Colon (tissue), 2 donors: Measurements from ENCODE around the gene OR10G4.
"Not testable (repeated sequence)": the region's sequence is repeated elsewhere in the genome, so short reads cannot be mapped to it uniquely, and the experiment has no call there.

ENCODE experiments used
- FAIRE-seq: peaks from 2 replicates; lab custom pipeline; 2012; peaks lifted over from hg19 to GRCh38; lab: Jason Lieb, UNC
- donor health status: control.
- donor health status: control.

OR10G4 gene

GRCh38 chr11:124012697-124013096 is at the start of gene OR10G4:
Gene OR10G4 (plus strand): TSS chr11:124012997. CDS start chr11:124015575, 2,578 bp downstream.
- FAIRE-seq, result no peak

GRCh38 chr11:123973816-123974215 is 39.0 kb upstream of the OR10G4 start:
- no peak for FAIRE-seq

- FAIRE-seq, result no peak
Measured at GRCh38 chr11:123976770-123977560, 35.8 kb upstream of the OR10G4 start.

GRCh38 chr11:123977731-123978347 is 35.0 kb upstream of the OR10G4 start, which contains the start of gene OR10S1:
Gene OR10S1 (minus strand): TSS chr11:123977781. CDS start chr11:123977664, 117 bp downstream.
- no peak for FAIRE-seq

GRCh38 chr11:123979311-123979710 is 33.5 kb upstream of the OR10G4 start:
- FAIRE-seq, result no peak

- no peak for FAIRE-seq
Measured at GRCh38 chr11:123995119-123995518, 17.7 kb upstream of the OR10G4 start, which contains the start of gene OR10G6. Gene OR10G6 (minus strand): TSS chr11:123995161. CDS start chr11:123995161, 0 bp downstream.

- not testable (repeated sequence) for FAIRE-seq
Measured at GRCh38 chr11:124015837-124016236, 3.0 kb downstream of the OR10G4 start.

GRCh38 chr11:124026498-124026897 is 13.7 kb downstream of the OR10G4 start, which contains the start of gene OR10G8:
Gene OR10G8 (plus strand): TSS chr11:124026798. CDS start chr11:124029623, 2,825 bp downstream.
- no peak for FAIRE-seq

- no peak for FAIRE-seq
Measured at GRCh38 chr11:124036666-124037065, 23.9 kb downstream of the OR10G4 start.

GRCh38 chr11:124039557-124039956 is 26.8 kb downstream of the OR10G4 start:
- no peak for FAIRE-seq

- no peak for FAIRE-seq
Measured at GRCh38 chr11:124041254-124041653, 28.5 kb downstream of the OR10G4 start, which contains the start of gene OR10G7. Gene OR10G7 (minus strand): TSS chr11:124041325. CDS start chr11:124039001, 2,324 bp downstream.

GRCh38 chr11:124043420-124043819 is 30.6 kb downstream of the OR10G4 start:
- no peak for FAIRE-seq

GRCh38 chr11:124050748-124051147 is 38.0 kb downstream of the OR10G4 start:
- no peak for FAIRE-seq

GRCh38 chr11:124052966-124053365 is 40.2 kb downstream of the OR10G4 start:
- FAIRE-seq, result no peak
